Ishikawa (cell line): ENCODE measurements around the gene UNC79.

Experiments used
- CEBPB ChIP-seq: IDR thresholded peaks from 2 replicates; pipeline ENCODE4 v1.6.1; 2012
- CREB1 ChIP-seq: IDR thresholded peaks from 2 replicates; pipeline ENCODE4 v1.6.1; 2012; ENCODE audit warnings: low read depth
- EGR1 ChIP-seq: IDR thresholded peaks from 2 replicates; pipeline ENCODE4 v1.6.1; 2012
- EP300 ChIP-seq: IDR thresholded peaks from 2 replicates; pipeline ENCODE4 v1.6.1; 2012; ENCODE audit warnings: borderline replicate concordance
- FOXM1 ChIP-seq: IDR thresholded peaks from 2 replicates; pipeline ENCODE4 v1.6.1; 2012; ENCODE audit warnings: low read depth, borderline replicate concordance
- MAX ChIP-seq: IDR thresholded peaks from 2 replicates; pipeline ENCODE4 v1.6.1; 2012
- NFIC ChIP-seq: IDR thresholded peaks from 2 replicates; pipeline ENCODE4 v1.6.1; 2012
- RAD21 ChIP-seq: IDR thresholded peaks from 2 replicates; pipeline ENCODE4 v1.6.1; 2012; ENCODE audit warnings: low read depth
- REST ChIP-seq: IDR thresholded peaks from 2 replicates; pipeline ENCODE4 v1.6.1; 2012; ENCODE audit warnings: low read depth, mild to moderate bottlenecking
- TAF1 ChIP-seq: IDR thresholded peaks from 2 replicates; pipeline ENCODE4 v1.6.1; 2012; ENCODE audit warnings: low read depth, mild to moderate bottlenecking
- TCF12 ChIP-seq: IDR thresholded peaks from 2 replicates; pipeline ENCODE4 v1.6.1; 2012; ENCODE audit warnings: low read depth
- TEAD4 ChIP-seq: IDR thresholded peaks from 2 replicates; pipeline ENCODE4 v1.6.1; 2012
- YY1 ChIP-seq: IDR thresholded peaks from 2 replicates; pipeline ENCODE4 v1.6.1; 2012; ENCODE audit warnings: low read depth
- ZBTB7A ChIP-seq: IDR thresholded peaks from 2 replicates; pipeline ENCODE4 v1.6.1; 2012; ENCODE audit warnings: low read depth

DNA sequence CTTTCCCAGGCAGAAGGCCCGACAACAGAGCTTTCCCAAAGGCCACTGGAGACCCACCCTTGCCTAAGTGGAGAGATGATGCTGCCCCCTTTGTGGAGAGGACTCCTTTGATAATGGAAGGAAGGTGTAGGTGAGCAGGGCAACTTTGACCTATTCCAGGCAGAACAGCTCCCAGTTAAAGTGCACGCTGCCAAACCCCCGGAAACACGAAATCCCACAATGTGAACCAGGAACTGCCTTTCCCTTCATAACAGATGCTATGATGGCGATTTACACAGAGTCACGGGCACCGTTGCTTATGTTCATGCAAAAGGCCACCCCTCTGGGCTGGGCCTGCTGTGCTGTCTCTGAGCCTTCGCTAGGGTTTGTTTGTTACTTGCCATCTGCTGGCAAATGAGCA lies 322.9 kb downstream of the UNC79 start:
- TF ChIP-seq REST (no peak), EP300 (no peak), TAF1 (no peak), YY1 (no peak), MAX (no peak), CREB1 (no peak), CEBPB (no peak), RAD21 (no peak), TEAD4 (no peak), NFIC (no peak), TCF12 (no peak), ZBTB7A (no peak), EGR1 (no peak), FOXM1 (no peak)
